Tibial nerve (tissue), 4 donors: ENCODE data around the gene ARID5B.

Experiments used
- EP300 ChIP-seq, 2 donors: sonication (generic); formaldehyde crosslinking; IDR thresholded peaks; one replicate each; pipeline ENCODE4 v1.6.1; 2017; ENCODE audit warnings: antibody characterized with exemption in 2 of 2, mild to moderate bottlenecking in 1 of 2
- TF ChIP-seq, protein P1 (sequence below), 5 experiments: fragments of 200-600 bp in 3 of 5; fragments of 450-650 bp in 2 of 5; sonication (generic) in 3 of 5; IDR thresholded peaks; one replicate each; pipeline ENCODE4 v1.5.1; 2016 to 2019; ENCODE audit warnings: antibody characterized with exemption in 5 of 5, mild to moderate bottlenecking in 3 of 5, moderate library complexity in 2 of 5

DNA sequence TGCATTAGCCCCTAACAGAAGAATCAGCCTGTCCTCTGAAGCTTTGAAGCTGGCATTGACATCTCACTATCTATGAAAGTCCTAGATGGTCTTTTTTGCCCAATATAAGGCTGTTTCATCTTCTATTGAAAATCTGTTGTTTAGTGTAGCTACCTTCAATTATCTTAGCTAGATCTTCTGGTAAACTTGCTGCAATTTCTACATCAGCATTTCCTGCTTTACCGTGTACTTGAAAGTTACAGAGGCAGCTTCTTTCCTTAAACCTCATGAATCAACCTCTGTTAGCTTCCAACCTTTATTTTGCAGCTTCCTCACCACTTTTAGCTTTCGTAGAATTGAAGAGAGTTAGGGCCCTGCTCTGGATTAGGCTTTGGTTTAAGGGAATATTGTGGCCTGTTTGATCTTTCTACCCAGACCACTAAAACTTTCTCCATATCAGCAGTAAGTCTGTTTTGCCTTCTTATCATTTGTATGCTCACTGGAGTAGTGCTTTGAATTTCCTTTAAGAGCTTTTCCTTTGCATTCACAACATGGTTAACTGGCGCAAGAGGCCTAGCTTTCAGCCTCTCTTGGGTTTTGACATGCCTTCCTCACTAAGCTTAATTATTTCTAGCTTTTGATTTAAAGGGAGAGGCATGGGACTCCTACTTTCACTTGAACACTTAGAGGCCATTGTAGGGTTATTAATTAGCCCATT is 32.5 kb downstream of the ARID5B start:
- TF ChIP-seq, protein P1, sequence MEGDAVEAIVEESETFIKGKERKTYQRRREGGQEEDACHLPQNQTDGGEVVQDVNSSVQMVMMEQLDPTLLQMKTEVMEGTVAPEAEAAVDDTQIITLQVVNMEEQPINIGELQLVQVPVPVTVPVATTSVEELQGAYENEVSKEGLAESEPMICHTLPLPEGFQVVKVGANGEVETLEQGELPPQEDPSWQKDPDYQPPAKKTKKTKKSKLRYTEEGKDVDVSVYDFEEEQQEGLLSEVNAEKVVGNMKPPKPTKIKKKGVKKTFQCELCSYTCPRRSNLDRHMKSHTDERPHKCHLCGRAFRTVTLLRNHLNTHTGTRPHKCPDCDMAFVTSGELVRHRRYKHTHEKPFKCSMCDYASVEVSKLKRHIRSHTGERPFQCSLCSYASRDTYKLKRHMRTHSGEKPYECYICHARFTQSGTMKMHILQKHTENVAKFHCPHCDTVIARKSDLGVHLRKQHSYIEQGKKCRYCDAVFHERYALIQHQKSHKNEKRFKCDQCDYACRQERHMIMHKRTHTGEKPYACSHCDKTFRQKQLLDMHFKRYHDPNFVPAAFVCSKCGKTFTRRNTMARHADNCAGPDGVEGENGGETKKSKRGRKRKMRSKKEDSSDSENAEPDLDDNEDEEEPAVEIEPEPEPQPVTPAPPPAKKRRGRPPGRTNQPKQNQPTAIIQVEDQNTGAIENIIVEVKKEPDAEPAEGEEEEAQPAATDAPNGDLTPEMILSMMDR (IDR thresholded peaks at IDR 0.05), result no peak
- TF ChIP-seq EP300 (IDR thresholded peaks at IDR 0.05), result no peak
